PFSK-1 (cell line): ENCODE data around the gene GASK1B.

Experiments used
- POLR2AphosphoS5 ChIP-seq: IDR thresholded peaks from 2 replicates; pipeline ENCODE4 v1.6.1; 2012; ENCODE audit warnings: low read depth, mild to moderate bottlenecking, control low read depth, low read length, moderate library complexity
- TAF1 ChIP-seq: IDR thresholded peaks from 2 replicates; pipeline ENCODE4 v1.6.1; 2012; ENCODE audit warnings: low read length, control low read depth, borderline replicate concordance; ENCODE audit not compliant: insufficient read depth
- TF ChIP-seq, protein P1 (sequence below), 2 experiments: IDR thresholded peaks; 2 replicates each; pipeline versions ENCODE4 v1.6.1 to v1.8.0; 2011 to 2012; ENCODE audit warnings: low read depth in 2 of 2, low read length in 2 of 2, control low read depth in 1 of 2, inconsistent platforms in 1 of 2, mild to moderate bottlenecking in 1 of 2, moderate library complexity in 1 of 2; ENCODE audit not compliant: insufficient read depth in 1 of 2

DNA sequence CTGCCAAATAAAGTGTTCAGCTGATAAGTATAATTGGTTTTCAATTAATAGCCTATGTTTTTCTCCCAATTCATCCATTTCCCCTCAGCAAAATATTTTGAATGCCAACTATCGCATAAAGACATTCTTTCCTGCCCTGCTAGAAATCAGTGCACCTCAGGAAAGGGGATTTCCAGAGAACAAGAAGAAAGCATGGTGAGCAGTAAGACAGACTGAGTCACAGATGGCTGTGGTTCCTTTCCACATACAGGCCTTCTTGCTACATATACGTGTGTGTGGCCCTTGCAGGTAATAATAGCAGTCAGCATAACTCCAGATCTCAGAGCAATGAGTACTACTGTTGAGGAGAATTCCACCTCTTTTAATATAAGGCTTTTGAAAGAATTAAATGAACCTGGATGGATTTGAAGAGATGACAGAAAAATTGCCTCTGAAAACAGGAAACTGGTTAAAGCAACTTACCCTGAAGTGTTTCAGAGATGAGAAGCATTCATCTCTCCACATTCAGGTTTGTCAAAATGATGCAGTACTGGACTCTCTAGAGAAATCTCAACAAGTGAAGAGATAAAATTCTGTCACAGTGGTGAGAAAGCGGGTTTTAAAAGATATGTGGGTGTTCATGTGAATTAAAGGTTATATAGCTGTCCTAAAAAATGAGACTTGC lies 13.6 kb downstream of the GASK1B start:
- no peak for TF ChIP-seq POLR2AphosphoS5
- no peak for TF ChIP-seq TAF1
- TF ChIP-seq, protein P1, sequence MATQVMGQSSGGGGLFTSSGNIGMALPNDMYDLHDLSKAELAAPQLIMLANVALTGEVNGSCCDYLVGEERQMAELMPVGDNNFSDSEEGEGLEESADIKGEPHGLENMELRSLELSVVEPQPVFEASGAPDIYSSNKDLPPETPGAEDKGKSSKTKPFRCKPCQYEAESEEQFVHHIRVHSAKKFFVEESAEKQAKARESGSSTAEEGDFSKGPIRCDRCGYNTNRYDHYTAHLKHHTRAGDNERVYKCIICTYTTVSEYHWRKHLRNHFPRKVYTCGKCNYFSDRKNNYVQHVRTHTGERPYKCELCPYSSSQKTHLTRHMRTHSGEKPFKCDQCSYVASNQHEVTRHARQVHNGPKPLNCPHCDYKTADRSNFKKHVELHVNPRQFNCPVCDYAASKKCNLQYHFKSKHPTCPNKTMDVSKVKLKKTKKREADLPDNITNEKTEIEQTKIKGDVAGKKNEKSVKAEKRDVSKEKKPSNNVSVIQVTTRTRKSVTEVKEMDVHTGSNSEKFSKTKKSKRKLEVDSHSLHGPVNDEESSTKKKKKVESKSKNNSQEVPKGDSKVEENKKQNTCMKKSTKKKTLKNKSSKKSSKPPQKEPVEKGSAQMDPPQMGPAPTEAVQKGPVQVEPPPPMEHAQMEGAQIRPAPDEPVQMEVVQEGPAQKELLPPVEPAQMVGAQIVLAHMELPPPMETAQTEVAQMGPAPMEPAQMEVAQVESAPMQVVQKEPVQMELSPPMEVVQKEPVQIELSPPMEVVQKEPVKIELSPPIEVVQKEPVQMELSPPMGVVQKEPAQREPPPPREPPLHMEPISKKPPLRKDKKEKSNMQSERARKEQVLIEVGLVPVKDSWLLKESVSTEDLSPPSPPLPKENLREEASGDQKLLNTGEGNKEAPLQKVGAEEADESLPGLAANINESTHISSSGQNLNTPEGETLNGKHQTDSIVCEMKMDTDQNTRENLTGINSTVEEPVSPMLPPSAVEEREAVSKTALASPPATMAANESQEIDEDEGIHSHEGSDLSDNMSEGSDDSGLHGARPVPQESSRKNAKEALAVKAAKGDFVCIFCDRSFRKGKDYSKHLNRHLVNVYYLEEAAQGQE (IDR thresholded peaks at IDR 0.05; ENCODE audit: insufficient read depth in 1 of 2, low read depth in 2 of 2, low read length in 2 of 2) = no peak
